ENCODE measurements around the gene ABCA13. TPM values are rescaled to one million over a fixed set of nuclear protein-coding genes. Genes with fewer than 3 reads are reported as not detected.
"Not testable (repeated sequence)": the region's sequence is repeated elsewhere in the genome, so short reads cannot be mapped to it uniquely, and the experiment has no call there.

The ABCA13 gene, protein sequence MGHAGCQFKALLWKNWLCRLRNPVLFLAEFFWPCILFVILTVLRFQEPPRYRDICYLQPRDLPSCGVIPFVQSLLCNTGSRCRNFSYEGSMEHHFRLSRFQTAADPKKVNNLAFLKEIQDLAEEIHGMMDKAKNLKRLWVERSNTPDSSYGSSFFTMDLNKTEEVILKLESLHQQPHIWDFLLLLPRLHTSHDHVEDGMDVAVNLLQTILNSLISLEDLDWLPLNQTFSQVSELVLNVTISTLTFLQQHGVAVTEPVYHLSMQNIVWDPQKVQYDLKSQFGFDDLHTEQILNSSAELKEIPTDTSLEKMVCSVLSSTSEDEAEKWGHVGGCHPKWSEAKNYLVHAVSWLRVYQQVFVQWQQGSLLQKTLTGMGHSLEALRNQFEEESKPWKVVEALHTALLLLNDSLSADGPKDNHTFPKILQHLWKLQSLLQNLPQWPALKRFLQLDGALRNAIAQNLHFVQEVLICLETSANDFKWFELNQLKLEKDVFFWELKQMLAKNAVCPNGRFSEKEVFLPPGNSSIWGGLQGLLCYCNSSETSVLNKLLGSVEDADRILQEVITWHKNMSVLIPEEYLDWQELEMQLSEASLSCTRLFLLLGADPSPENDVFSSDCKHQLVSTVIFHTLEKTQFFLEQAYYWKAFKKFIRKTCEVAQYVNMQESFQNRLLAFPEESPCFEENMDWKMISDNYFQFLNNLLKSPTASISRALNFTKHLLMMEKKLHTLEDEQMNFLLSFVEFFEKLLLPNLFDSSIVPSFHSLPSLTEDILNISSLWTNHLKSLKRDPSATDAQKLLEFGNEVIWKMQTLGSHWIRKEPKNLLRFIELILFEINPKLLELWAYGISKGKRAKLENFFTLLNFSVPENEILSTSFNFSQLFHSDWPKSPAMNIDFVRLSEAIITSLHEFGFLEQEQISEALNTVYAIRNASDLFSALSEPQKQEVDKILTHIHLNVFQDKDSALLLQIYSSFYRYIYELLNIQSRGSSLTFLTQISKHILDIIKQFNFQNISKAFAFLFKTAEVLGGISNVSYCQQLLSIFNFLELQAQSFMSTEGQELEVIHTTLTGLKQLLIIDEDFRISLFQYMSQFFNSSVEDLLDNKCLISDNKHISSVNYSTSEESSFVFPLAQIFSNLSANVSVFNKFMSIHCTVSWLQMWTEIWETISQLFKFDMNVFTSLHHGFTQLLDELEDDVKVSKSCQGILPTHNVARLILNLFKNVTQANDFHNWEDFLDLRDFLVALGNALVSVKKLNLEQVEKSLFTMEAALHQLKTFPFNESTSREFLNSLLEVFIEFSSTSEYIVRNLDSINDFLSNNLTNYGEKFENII (N-terminal part only)
- 1 to 10 TPM in 1 of 4 donors, under 1 TPM in 3; 0.68 to 1.4 (median 0.92) TPM for polyA plus RNA-seq (ENCODE audit: insufficient read length in 4 of 4)

GRCh38 chr7:48171202-48171601 lies at the start of gene ABCA13:
TSS of gene ABCA13 (plus strand) at chr7:48171458. CDS start at chr7:48171484, 26 bp downstream.
- DNase-seq (ENCODE audit: low read depth in 4 of 4, low spot score in 3 of 4), result no peak

DNA sequence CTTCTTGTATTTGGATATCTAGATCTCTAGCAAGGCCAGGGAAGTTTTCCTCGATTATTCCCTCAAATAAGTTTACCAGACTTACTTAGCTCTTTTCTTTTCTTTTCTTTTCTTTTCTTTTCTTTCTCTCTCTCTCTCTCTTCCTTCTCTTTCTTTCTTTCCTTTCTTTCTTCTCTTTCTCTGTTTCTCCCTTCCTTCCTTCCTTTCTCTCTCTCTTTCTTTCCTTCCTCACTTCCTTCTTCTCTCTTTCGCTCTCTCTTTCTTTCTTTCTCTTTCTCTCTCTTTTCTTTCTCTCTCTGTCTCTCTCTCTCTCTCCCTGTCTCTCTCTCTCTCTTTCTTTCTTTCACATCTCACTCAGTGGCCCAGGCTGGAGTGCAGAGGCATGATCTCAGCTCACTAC lies 45.2 kb upstream of the ABCA13 start:
- no peak for DNase-seq (ENCODE audit: low read depth in 4 of 4, low spot score in 3 of 4)

DNA sequence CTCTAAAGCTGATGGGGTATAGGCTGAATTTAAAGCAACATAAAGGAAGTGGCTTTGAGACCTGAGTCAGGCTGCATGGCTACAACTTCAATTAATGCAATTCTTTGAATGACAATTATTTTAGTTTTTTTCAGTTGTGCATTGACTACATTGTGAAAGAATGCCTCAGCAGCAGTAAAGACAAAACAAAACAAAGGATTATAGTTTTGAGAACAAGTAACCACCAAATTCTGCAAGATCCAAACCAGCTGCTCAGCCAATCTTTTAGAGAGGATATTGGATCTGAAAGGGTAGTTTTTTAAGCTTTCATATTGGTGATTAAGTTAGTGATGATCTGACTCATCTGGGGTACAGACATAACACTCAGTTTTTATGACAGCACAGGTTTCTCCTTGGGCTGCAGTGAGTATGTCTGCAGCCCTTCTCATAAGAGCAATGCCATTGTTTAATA lies 40.6 kb upstream of the ABCA13 start:
- no peak for DNase-seq (ENCODE audit: low read depth in 4 of 4, low spot score in 3 of 4)

- no peak for DNase-seq (ENCODE audit: low read depth in 4 of 4, low spot score in 3 of 4)
Observed at GRCh38 chr7:48132792-48133191, 38.5 kb upstream of the ABCA13 start.

DNA sequence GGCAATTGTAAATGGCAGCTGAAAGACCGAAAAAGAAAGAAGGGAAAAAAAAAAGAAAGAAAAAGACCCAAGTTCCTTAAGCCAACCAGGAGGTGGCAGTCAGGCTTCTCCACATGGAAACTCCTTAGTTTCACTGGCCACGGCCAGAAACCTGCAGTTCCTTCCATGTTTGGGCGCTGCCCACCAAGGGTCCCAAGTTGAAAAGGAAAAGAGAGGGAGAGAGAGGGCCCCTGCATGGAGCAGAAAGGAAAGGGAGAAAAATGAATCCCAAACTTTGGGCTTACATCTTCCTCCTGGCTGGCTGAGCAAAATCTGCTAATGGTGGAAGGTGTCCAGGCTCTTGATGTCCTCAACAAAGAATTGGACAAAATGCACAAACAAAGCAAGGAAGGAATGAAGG lies 31.8 kb upstream of the ABCA13 start:
- DNase-seq (ENCODE audit: low read depth in 4 of 4, low spot score in 3 of 4), result no peak

DNA sequence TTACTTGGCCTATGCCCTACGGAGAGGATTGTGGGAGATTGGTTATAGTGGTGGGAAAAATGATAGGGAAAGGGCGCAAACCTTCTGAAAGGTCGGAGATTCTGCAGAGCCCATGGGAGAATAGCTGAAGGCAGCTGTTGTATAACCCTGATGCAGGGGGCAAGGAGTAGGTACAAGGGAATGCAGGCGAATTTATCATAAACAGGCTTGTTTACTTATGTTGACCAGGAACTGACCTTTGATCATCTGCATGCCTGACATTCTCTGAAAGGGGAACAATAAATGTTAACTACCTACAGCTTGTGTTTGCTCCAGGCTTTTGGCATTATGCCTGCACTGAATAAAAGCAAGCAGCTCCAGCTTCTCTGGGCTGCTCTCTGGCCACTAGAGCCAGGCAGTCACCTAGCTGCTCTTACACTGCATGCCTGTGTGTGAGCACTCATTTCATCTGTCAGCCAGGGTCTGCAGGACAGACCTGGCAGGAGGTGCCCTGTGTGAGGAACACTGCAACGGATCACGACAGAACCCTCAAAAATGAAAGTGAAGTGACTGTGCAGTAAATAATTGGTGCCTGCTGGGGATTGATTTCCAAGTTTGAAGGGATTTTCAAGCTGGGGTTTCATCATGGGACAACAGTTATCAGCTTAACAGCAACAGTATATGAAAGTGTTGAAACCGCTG lies 31.1 kb upstream of the ABCA13 start:
- DNase-seq (ENCODE audit: low read depth in 4 of 4, low spot score in 3 of 4), result no peak

DNA sequence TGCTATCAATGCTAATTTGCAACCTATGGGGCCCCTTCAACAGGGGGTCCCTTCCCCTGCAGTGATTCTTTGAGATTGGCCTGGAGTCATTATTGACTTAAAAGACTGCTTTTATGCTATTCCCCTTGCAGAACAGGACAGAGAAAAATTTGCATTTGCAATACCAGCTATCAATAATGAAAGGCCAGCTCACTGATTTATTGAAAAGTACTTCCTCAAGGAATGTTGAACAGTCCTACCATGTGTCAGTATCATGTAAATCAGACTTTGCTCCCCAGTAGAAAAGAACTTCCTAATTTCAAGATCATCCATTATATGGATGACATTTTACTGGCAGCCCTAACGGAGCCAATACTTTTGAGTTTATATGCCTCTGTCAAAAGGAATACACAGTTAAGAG lies 29.7 kb upstream of the ABCA13 start:
- no peak for DNase-seq (ENCODE audit: low read depth in 4 of 4, low spot score in 3 of 4)

GRCh38 chr7:48144291-48144768 lies 26.9 kb upstream of the ABCA13 start:
- no peak for DNase-seq (ENCODE audit: low read depth in 4 of 4, low spot score in 3 of 4)

DNA sequence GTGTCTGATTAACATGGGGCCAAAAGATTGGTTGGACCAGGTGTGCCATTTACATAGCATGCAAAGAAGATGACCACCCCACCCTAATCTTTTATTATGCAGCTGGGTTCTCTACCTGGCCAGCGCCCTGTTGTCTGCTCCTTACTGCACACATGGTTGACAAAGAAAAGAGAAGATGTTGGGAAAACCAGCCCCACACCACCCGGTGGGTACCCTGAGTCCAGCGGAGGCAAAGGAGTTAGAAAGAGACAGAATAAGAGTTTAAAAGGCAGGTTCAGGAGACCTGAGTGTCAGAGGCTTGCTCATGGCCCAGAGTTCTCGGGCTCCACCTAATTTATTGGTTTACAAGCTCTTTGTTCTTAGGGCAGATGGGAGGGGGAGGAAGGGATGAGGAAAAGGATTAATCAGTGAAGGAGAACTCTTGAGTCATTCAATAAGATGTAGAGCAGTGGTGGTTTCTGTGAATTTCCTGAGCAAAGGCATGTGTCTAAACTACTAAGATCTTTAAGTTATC lies 24.1 kb upstream of the ABCA13 start:
- no peak for DNase-seq (ENCODE audit: low read depth in 4 of 4, low spot score in 3 of 4)

- not testable (repeated sequence) for DNase-seq (ENCODE audit: low read depth in 4 of 4, low spot score in 3 of 4)
Observed at GRCh38 chr7:48147690-48148089, 23.6 kb upstream of the ABCA13 start.

DNA sequence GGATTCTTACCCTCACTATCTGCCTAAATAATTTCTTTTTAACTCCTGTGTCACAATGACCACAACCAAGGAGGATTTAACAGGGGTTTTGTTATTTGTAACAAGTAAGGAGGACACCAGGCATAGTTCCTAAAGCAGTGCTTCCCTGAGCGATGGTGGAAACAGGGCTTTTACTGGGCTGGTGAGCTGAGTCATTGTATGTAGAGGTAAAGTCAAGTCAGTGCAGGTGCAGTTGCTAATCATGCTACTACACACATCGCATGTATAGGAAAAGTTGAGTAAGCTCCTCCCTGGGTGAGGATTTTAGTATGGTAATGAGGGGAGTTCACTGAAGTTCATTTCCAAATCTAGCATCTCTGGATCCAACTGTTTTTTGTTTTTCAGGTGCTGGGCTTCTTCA lies 22.9 kb upstream of the ABCA13 start:
- no peak for DNase-seq (ENCODE audit: low read depth in 4 of 4, low spot score in 3 of 4)

DNA sequence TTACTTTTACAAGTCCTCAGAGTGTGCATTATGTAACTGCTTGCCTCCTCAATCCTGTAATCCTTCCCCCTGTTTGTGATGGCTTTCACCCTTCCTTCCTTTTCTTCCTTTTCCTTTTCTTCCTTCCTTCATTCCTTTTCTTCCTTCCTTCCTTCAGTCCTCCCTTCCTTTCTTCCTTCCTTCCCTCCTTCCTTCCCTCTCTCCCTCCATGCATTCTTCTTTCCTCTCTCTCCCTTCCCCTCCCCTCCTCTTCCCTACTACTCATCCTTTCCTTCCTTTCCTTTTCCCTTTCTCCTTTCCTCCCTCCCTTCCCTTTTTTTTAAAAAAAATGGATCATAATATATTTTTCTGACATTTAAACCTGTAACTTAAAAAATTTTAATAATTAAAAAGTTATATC lies 22.2 kb upstream of the ABCA13 start:
- DNase-seq (ENCODE audit: low read depth in 4 of 4, low spot score in 3 of 4), result no peak

DNA sequence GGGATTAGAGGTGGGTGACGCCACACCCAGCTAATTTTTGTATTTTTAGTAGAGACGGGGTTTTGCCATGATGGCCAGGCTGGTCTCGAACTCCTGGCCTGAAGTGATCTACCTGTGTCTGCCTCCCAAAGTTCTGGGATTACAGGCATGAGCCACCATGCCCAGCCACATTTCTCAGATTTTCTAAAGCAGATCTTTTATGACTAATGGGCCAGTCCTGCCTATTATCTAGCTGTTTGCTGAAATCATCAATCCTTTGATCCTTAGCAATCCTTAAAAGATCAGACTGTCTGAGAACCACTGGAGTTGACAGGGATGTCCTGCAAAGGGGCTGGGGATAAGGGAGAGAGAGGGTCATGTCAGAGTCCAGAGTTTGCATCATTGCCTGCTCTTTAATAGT lies 21.2 kb upstream of the ABCA13 start:
- DNase-seq (ENCODE audit: low read depth in 4 of 4, low spot score in 3 of 4), result no peak

- DNase-seq (ENCODE audit: low read depth in 4 of 4, low spot score in 3 of 4), result no peak
Observed at GRCh38 chr7:48154792-48155413, 16.4 kb upstream of the ABCA13 start.

DNA sequence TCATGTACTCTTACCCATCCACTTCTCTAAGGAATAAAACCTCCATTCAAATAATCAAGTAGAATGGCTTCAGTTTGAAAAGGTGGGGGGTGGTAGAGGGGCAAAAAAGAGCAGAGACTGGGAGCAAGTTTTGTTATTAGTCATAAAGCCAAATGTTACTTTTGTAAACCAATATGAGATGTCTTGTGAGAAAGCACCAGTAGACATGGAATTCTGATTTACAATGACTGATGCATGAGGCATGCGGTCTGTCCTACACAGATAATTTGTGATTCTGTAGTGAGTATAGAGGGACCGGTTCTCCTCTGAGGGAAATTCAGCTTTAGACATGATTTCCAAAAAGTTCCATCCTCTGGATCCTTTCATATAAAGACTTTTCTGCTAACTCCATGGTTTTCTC lies 12.9 kb upstream of the ABCA13 start:
- DNase-seq (ENCODE audit: low read depth in 4 of 4, low spot score in 3 of 4), result no peak

DNA sequence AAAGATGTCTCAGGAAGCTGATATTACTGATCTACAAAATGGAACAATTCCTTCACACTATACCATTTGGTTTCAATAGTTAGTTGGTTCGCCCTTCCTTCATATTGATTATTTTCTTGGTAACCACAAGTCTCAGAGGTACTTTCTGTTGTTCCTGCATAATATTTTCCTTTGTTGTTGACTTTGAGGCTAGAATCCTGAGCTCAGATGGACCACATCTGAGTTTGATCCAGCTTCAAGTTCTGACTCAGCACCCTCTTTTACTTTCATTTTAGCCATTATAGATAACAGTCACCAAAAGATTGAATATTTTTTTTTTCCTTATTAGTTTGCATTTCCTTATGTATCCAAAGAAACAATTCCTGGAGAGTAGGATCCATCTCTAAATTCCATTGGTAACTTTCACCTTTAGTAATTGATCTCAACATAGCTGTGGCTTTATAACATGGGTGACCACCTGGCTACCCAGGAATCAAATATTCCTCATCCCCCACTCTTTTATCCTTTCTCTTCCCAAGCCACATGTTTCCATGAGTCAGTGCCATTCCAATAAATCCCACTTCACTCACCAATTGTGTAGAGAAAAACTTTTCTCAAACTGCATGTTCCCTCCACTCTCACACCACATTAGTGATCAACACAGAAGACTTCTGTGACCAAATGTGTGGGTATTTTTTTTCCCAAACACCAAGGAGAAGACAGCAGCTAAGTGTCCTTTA lies 9.7 kb upstream of the ABCA13 start:
- no peak for DNase-seq (ENCODE audit: low read depth in 4 of 4, low spot score in 3 of 4)

DNA sequence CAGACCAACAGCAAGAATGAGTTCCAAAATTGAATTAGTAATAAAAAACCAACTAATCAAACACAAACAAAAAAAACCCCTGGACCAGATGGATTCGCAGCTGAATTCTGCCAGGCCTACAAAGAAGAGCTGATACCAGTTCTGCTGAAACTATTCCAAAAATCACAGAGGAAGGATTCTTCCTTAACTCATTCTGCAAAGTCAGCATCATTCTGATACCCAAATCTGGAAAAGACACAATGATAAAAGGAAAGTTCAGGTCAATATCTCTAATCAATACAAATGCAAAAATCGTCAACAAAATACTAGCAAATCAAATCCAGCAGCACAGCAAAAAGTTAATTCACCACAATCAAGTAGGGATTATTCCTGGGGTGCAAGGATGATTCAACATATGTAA lies 6.1 kb upstream of the ABCA13 start:
- no peak for DNase-seq (ENCODE audit: low read depth in 4 of 4, low spot score in 3 of 4)

- no peak for DNase-seq (ENCODE audit: low read depth in 4 of 4, low spot score in 3 of 4)
Observed at GRCh38 chr7:48168159-48168558, 3.1 kb upstream of the ABCA13 start.

- DNase-seq (ENCODE audit: low read depth in 4 of 4, low spot score in 3 of 4), result no peak
Observed at GRCh38 chr7:48170506-48170905, 752 bp upstream of the ABCA13 start.
